Measurements from ENCODE around the gene ST6GAL2. TPM values are rescaled to one million over a fixed set of nuclear protein-coding genes. Genes with fewer than 3 reads are reported as not detected.

The ST6GAL2 gene
- total and polyA plus RNA-seq, 7 donors = 0.01 to 0.17 (median 0.01) TPM; not detected in 4

DNA sequence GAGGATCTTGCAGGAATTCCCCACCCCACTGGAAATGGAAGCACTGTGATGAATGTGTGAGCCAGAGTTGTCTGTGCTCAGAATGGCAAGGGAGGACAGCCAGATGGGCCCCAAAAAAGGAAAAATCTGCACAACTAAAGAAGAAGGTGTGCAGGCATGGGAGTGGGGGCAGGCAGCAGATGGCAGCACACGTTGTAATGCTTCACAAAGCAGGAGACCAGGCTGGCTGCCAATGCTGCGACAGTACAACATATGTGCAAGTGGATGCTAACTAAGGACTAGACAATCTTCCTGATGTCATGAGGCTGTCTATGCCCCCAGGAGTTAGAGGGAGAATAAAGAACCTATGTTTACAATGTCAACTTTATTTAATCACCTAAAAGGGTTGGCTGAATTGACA lies 27.2 kb downstream of the ST6GAL2 start:
- TF ChIP-seq, protein P1, sequence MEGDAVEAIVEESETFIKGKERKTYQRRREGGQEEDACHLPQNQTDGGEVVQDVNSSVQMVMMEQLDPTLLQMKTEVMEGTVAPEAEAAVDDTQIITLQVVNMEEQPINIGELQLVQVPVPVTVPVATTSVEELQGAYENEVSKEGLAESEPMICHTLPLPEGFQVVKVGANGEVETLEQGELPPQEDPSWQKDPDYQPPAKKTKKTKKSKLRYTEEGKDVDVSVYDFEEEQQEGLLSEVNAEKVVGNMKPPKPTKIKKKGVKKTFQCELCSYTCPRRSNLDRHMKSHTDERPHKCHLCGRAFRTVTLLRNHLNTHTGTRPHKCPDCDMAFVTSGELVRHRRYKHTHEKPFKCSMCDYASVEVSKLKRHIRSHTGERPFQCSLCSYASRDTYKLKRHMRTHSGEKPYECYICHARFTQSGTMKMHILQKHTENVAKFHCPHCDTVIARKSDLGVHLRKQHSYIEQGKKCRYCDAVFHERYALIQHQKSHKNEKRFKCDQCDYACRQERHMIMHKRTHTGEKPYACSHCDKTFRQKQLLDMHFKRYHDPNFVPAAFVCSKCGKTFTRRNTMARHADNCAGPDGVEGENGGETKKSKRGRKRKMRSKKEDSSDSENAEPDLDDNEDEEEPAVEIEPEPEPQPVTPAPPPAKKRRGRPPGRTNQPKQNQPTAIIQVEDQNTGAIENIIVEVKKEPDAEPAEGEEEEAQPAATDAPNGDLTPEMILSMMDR (IDR thresholded peaks at IDR 0.05) = no peak
- Histone ChIP-seq H3K27ac (no peak overlapping the region), H3K36me3 (ENCODE audit: insufficient read depth in 1 of 2, low read depth in 1 of 2) (no peaks in the 10 kb centered on the region), H3K4me3 (no peak overlapping the region), H3K4me1 (no peaks in the 10 kb centered on the region), H3K9me3 (no peaks in the 10 kb centered on the region), H3K27me3 (ENCODE audit: insufficient read depth in 3 of 3, low read length in 2 of 3) (no peaks in the 10 kb centered on the region)
- 75 to 78% (median 76%) methylated on average over 2 of the region's 2 CpGs for WGBS, 3 donors
- no peak for ATAC-seq
- no peak for DNase-seq
- intact Hi-C loops (cut with DNase I) = no loop called here

DNA sequence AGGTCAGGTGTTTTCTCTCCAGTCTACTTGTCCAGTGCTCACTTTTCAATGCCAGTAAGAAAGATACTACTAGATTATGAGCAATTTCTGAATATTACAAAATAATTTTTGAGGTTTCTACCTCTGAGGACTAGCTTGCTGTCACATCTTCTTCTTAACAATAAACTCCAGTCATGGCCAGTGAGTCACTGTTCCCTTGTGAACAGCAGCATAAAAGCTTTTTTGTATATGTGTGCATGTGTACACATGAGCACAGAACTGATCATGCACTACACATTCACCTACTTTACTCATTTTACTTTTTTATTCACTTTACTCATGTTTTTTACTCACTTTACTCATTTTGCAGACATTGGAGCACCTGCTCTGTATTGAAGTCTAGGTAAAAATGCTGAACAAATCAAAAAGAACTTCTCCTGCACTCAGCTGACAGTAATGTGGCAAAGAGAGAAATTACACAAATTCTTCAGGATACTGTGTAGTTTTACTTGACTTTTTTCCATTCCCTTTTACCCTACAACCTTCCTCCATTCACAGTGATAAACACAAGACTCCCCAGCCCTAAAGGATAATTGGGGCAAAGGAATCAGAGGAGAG lies 28.0 kb downstream of the ST6GAL2 start:
- DNase-seq (no peak), ATAC-seq (no peak)
- Histone ChIP-seq H3K36me3 (ENCODE audit: insufficient read depth in 1 of 2, low read depth in 1 of 2) (no peaks in the 10 kb centered on the region), H3K4me1 (no peaks in the 10 kb centered on the region), H3K27me3 (ENCODE audit: insufficient read depth in 3 of 3, low read length in 2 of 3) (no peaks in the 10 kb centered on the region), H3K27ac (no peak overlapping the region), H3K9me3 (no peaks in the 10 kb centered on the region), H3K4me3 (no peak overlapping the region)
- TF ChIP-seq, protein P1 (IDR thresholded peaks at IDR 0.05) = no peak
- intact Hi-C loops (cut with DNase I) = no loop called here

DNA sequence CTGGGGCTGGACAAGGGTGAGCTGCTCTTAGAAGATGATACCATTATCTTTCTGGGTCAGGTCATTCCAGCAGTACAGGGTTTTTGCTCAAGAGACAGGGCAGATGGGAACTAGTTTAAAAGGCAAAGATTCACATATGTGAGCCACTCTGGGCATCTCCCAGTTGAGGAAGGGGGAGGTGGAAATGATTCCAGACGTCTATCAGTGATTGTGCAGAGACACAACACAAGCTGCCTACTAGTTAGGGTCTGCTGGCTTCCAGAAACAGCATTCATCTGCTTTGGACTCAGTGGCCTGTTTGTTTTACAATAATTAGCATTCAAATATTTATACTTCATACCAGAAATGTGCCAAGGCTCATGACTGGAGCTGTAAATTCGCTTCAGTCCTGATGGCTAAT lies 32.3 kb downstream of the ST6GAL2 start:
- H3K27ac ChIP-seq = no peak overlapping the region

DNA sequence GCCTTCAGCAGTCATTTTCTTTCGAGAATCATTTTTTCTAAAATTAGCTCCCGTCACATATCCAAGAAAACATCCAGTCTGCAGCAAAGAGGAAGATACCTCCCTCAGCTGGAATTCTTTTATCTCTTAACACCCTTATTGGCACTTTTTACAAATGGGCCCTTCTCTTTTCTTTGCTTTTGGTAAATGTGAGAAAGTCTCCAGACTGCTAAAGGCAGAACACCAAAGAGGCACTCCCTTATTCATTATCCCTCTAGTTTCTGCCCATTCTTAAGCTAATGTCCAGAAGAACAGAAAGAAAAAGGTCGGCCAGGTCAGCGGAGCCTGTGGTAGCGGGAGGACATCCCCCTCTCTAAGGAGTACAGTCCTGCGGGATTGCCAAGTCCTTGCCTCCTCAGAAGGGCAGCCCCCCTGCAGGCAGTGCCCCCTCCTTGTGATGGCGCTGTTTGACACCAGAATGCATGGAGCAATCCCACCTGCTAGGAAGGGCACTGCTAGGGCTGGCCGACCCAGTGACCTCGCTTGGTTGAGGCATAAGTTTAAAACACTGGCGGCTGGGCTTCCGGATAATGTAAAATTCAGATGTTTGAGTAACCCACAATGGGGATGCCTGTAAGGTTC lies 34.0 kb downstream of the ST6GAL2 start:
- intact Hi-C loops (cut with DNase I) = no loop called here
- Histone ChIP-seq H3K27me3 (ENCODE audit: insufficient read depth in 3 of 3, low read length in 2 of 3) (no peaks in the 10 kb centered on the region), H3K9me3 (no peaks in the 10 kb centered on the region)

More for the DNA sequence above, 32.3 kb downstream of the ST6GAL2 start:
- Histone ChIP-seq H3K9me3 (no peaks in the 10 kb centered on the region), H3K4me1 (no peaks in the 10 kb centered on the region), H3K27me3 (ENCODE audit: insufficient read depth in 3 of 3, low read length in 2 of 3) (no peaks in the 10 kb centered on the region), H3K4me3 (no peak overlapping the region), H3K36me3 (ENCODE audit: insufficient read depth in 1 of 2, low read depth in 1 of 2) (no peaks in the 10 kb centered on the region)
- TF ChIP-seq, protein P1 (IDR thresholded peaks at IDR 0.05) = no peak
- no peak for DNase-seq
- 74 to 81% (median 79%) methylated on average over 2 of the region's 2 CpGs for WGBS, 3 donors
- intact Hi-C loops (cut with DNase I) = no loop called here
- no peak for ATAC-seq

More for the DNA sequence above, 34.0 kb downstream of the ST6GAL2 start:
- no peak for DNase-seq
- WGBS, 3 donors = 78 to 79% (median 79%) methylated on average over 11 of the region's 11 CpGs
- Histone ChIP-seq H3K4me1 (no peaks in the 10 kb centered on the region), H3K4me3 (no peak overlapping the region), H3K27ac (no peak overlapping the region), H3K36me3 (ENCODE audit: insufficient read depth in 1 of 2, low read depth in 1 of 2) (no peaks in the 10 kb centered on the region)
- TF ChIP-seq, protein P1 (IDR thresholded peaks at IDR 0.05) = no peak
- no peak for ATAC-seq

All from psoas muscle (tissue), 8 donors.